Psoas muscle (tissue), 8 donors: ENCODE results near the gene LRRTM2. TPM values are rescaled to one million over a fixed set of nuclear protein-coding genes. Genes with fewer than 3 reads are reported as not detected.

Experiments used
- ATAC-seq, 4 donors: fragments of 200-7000 bp; cut with Tn5 transposase; one replicate each; pipeline ENCODE4 v1.9.1; 2020; ENCODE audit warnings: moderate library complexity in 3 of 4, mild to moderate bottlenecking in 2 of 4
- DNase-seq, 2 donors: peaks; one replicate each; pipeline ENCODE4 v3.0.0-alpha.2; 2020
- H3K27ac ChIP-seq: fragments of 200-600 bp; one replicate; pipeline ENCODE4 v1.8.0; 2022
- H3K27me3 ChIP-seq, 3 donors: fragments of 200-600 bp in 1 of 3; one replicate each; pipeline versions ENCODE4 v1.6.1 to v1.8.0; 2013 to 2022; ENCODE audit warnings: low read length in 2 of 3, mild to moderate bottlenecking in 2 of 3, moderate library complexity in 1 of 3; ENCODE audit not compliant: insufficient read depth in 3 of 3
- H3K36me3 ChIP-seq, 2 donors: fragments of 200-600 bp in 1 of 2; one replicate each; pipeline versions ENCODE4 v1.6.1 to v1.8.0; 2013 to 2022; ENCODE audit warnings: low read depth in 1 of 2, mild to moderate bottlenecking in 1 of 2, moderate library complexity in 1 of 2; ENCODE audit not compliant: insufficient read depth in 1 of 2
- H3K4me1 ChIP-seq: fragments of 200-600 bp; one replicate; pipeline ENCODE4 v1.8.0; 2022
- H3K4me3 ChIP-seq: fragments of 200-600 bp; one replicate; pipeline ENCODE4 v1.8.0; 2022; ENCODE audit warnings: mild to moderate bottlenecking
- H3K9me3 ChIP-seq: fragments of 200-600 bp; one replicate; pipeline ENCODE4 v1.8.0; 2022
- CTCF ChIP-seq: fragments of 200-600 bp; IDR thresholded peaks from one replicate; pipeline ENCODE4 v1.8.0; 2022; ENCODE audit warnings: antibody characterized with exemption
- WGBS, 3 donors: extraction: QIAGEN DNeasy Blood & Tissue Kit; methylation state at CpG; one replicate each; pipeline versions ENCODE4 v1.1.6 to v1.1.7; 2013; 5-methylcytosine and 5-hydroxymethylcytosine counted together
- intact Hi-C, 2 donors: fragments of 100-400 bp; cut with DNase I; formaldehyde crosslinking; loops; one replicate each; pipeline versions ENCODE4 v1.11.0 to v1.14.2; 2022
- polyA plus RNA-seq, 3 donors: library from polyadenylated mRNA; stranded (reverse); fragments of 200-250 nt; gene quantifications; one replicate each; pipeline ENCODE4 v1.2.3, GENCODE V29; 2013
- total RNA-seq, 4 donors: library from RNA; stranded (reverse); fragmentation: NEBNext Ultra II Directional in 2 of 4; extraction: Animal tissue kit (Norgen Biotek cat#: 25700) in 2 of 4; gene quantifications; one replicate each; pipeline versions ENCODE4 v1.2.1 to v1.2.4, GENCODE V29; 2021 to 2023
- donor health status: healthy with polysubstance abuse.
- donor health status: DM: no; HTN: no; CAD: no; lungs with moderate emphysema.
- donor health status: Bipolar disorder and iron deficiency.
- donor health status: healthy.
- donor health status: DM: yes; HTN: yes; CAD: no.
- donor health status: DM: no; HTN: no; CAD: no.
- donor health status: DM: no; HTN: no; CAD: no.
- donor health status: DM: yes; HTN: yes; CAD: no.

LRRTM2 gene
- total and polyA plus RNA-seq, 7 donors, result 0.03 to 0.28 (median 0.20) TPM; not detected in 1

GRCh38 chr5:138909734-138910133 is 34.6 kb upstream of the LRRTM2 start:
- no peak overlapping the region for H3K4me3 ChIP-seq
- no peaks in the 10 kb centered on the region for H3K4me1 ChIP-seq
- no peaks in the 10 kb centered on the region for H3K9me3 ChIP-seq
- DNase-seq (no peak), ATAC-seq (peak in 1 of 4 donors; percentile 28)
- WGBS, 3 donors, result 83 to 98% (median 96%) methylated on average over 2 of the region's 2 CpGs
- intact Hi-C loops, result no loop called here
- no peaks in the 10 kb centered on the region for H3K27me3 ChIP-seq
- peaks cover 0 to 45% of the 10 kb centered on the region in 2 donors for H3K36me3 ChIP-seq
- no peak for TF ChIP-seq CTCF
- H3K27ac ChIP-seq, result no peak overlapping the region

GRCh38 chr5:138905541-138905940 is 30.4 kb upstream of the LRRTM2 start:
- DNase-seq (no peak), ATAC-seq (peak in 2 of 4 donors; percentile 43 to 53)
- intact Hi-C loops, result no loop called here
- 93 to 97% (median 95%) methylated on average over 1 of the region's 1 CpG for WGBS, 3 donors
- no peak for TF ChIP-seq CTCF
- Histone ChIP-seq H3K36me3 (peaks cover 0 to 60% of the 10 kb centered on the region in 2 donors), H3K27ac (peak overlapping the region; percentile 10), H3K4me1 (peaks cover 13% of the 10 kb centered on the region), H3K9me3 (no peaks in the 10 kb centered on the region), H3K27me3 (no peaks in the 10 kb centered on the region), H3K4me3 (no peak overlapping the region)

GRCh38 chr5:138903130-138903775 is 28.1 kb upstream of the LRRTM2 start:
- Histone ChIP-seq H3K4me1 (peaks cover 13% of the 10 kb centered on the region), H3K27me3 (no peaks in the 10 kb centered on the region), H3K27ac (peak overlapping the region; percentile 54), H3K36me3 (peaks cover 0 to 53% of the 10 kb centered on the region in 2 donors), H3K9me3 (no peaks in the 10 kb centered on the region), H3K4me3 (no peak overlapping the region)
- DNase-seq (no peak), ATAC-seq (peak; percentile 30 to 73 (median 62))
- TF ChIP-seq CTCF, result no peak
- 62 to 65% (median 65%) methylated on average over 10 of the region's 10 CpGs for WGBS, 3 donors
- intact Hi-C loops, result no loop called here

- no peak overlapping the region for H3K4me3 ChIP-seq
- no peak overlapping the region for H3K27ac ChIP-seq
- intact Hi-C loops, result no loop called here
- H3K9me3 ChIP-seq, result no peaks in the 10 kb centered on the region
- no peak for TF ChIP-seq CTCF
- H3K27me3 ChIP-seq, result no peaks in the 10 kb centered on the region
- 95 to 100% (median 100%) methylated on average over 2 of the region's 2 CpGs for WGBS, 3 donors
- no peak for ATAC-seq
- H3K36me3 ChIP-seq, result peaks cover 2 to 42% of the 10 kb centered on the region in 2 donors
- H3K4me1 ChIP-seq, result peaks cover 13% of the 10 kb centered on the region
- DNase-seq, result no peak
Measured at GRCh38 chr5:138901716-138902115, 26.6 kb upstream of the LRRTM2 start.
